ENCODE data around the gene FXYD7.
"Not testable (repeated sequence)": the region's sequence is repeated elsewhere in the genome, so short reads cannot be mapped to it uniquely, and the experiment has no call there.

Gene FXYD7

DNA sequence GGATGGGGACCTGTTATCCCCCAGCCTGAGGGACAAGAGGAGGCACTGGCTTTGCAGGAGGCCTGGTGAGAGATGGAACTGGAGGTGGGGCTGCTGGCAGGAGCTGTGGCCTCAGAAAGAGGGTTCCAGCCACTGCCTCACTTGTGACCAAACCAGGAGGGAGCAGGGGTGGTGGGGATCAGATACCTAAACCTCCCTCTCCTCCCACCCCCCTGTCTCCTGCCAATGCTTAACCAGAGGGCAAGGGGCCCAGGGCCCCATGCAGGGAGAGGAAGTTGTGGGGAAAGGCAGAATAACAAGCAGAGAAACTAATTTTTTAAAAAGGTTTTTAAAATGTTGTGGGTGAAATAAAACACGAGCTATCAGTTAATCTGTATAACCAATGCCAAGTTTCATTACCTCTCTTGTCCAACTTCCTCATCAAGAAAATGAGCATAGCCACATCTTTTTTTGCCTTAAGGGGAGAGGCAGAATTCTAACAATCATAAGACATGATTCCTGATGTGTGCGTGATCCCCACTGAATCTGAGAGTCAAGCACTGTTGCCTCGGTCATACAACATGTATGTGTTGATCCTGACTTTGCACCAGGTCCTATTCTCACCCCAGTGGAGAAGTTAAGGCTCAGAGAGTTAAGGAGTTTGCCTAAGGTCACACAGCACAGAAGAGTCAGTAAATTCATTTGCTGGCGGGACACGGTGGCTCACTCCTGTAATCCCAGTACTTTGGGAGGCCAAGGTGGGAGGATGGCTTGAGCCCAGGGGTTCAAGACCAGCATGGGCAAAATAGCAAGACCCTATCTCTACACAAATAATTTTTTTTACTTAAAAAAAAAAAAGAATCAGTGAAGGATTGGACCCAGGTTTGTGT is 24.4 kb downstream of the FXYD7 start:
- DNase-seq = no peak

DNA sequence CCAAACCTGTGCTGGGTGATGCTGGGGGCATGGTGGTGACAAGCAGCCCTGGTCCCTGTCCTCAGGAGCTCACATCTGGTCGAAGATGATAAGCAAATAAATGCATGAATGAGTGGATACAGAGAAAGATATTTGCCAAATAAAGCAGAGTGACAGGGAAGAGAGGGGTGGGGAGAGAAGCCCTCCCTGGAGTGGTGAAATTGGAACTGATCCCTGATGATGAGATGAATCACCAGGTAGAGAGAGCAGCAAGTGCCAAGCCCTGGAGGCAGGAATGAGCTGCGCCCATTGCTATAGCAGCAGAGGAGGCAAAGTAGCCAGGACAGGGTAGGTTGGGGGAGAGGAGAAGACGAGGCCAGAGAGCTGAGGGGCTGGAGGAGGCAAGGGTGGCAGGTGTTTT is 25.1 kb downstream of the FXYD7 start:
- no peak for DNase-seq

DNA sequence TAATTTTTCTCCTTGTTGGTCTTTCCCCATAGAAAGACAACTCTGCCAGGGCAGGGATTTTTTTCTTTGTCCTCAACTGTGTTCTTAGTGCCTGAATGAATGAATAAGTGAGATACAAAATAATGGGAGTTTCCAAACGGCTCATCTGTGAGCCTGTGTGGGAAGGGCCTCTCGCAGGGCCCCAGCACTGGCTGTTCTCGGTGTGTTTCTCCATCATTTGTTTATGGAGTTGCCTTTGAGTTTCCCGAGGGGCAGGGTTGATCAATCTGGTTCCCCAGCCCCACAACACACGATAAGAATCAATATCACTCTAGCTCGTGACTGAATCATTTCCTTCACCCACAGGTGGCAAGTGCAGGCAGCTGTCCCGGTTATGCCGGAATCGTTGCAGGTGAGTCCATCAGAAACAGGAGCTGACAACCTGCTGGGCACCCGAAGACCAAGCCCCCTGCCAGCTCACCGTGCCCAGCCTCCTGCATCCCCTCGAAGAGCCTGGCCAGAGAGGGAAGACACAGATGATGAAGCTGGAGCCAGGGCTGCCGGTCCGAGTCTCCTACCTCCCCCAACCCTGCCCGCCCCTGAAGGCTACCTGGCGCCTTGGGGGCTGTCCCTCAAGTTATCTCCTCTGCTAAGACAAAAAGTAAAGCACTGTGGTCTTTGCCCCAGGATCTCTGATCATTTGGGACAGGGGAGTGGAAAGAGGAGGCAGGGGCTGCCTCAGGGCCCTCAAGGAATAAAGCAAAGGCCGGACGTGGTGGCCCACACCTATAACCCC is 26.4 kb downstream of the FXYD7 start:
- DNase-seq = no peak

DNA sequence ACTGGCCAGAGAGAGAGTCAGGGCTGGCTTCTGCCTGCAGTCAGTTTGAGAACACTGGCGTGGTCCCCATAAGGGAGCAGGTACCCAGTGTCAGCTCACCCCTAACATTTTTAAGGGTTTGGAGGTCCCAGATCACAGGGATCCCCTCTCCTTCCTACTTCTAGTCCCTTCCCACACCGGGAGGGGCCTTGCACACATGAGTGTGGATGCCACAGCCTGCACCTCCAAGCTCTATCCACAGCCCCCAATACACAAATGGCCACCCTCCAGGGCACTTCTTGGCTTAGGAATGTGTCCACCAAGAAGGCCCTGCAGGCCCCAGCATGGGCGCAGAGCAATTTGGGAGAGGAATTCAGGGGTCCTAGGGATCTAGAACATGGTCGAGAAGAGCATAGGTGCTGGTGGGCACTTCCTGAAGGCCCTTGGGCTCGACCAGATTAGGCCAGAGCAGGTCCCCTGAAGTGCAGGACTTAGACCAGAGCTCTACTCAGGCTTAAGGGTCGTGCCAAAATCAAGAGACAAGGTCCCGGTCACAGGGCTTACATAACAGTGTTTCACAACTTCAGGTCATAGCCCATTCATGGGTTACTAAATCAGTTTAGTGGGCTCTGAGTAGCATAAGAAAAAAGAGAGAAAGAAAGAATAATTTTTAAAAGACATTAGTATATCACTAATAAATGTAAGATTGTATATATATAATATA is 27.5 kb downstream of the FXYD7 start:
- DNase-seq = no peak

DNA sequence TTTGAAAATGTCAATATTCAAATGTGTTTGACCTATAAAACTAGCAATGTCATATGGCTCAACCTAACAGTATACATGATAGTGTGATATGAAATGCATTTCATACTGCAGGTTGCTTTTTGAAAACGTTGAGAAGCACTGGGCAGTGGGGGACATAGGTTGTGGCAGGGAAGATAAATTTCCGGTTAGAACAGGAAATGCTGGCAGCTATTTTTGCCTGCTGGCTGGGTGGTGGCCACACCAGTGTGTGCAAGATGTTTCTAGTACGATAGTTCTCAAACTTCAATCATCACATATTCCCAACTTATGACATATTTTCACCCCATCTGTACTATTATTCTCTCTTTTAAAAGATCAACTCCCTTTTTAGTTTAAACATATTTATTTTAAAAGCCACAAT is 28.7 kb downstream of the FXYD7 start:
- no peak for DNase-seq

DNA sequence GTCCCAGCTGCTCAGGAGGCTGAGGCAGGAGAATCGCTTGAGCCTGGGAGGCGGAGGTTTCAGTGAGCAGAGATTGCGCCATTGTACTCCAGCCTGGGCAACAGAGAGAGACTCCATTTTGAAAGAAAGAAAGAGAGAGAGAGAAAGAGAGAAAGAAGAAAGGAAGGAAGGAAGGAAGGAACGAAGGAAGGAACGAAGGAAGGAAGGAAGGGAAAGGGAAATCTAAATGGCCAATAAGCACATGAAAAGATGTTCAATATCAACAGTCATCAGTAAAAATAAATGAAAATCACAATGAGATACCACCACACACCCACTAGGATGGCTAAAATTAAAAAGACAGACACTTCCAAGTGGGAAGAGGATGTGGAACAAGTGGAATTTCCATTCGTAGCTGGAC is 31.2 kb downstream of the FXYD7 start:
- no peak for DNase-seq

DNA sequence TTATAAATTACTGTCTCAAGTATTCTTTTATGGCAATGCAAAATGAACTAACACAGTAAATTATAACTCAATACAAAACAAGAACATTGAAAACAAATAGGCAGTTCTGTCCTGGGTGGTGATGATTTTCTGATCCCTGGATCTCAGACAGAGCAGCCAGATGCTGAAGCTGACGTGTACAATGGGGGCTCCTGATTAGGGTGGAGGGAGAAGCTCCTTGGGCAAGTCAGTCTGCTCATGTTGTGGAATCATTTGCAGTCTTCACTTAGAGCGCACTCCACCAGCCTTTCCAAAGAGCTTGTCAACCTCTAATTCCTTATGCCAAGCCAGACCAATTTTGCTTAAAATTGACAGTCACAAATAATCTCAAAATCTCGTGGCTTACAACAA is 33.1 kb downstream of the FXYD7 start:
- DNase-seq = no peak

DNA sequence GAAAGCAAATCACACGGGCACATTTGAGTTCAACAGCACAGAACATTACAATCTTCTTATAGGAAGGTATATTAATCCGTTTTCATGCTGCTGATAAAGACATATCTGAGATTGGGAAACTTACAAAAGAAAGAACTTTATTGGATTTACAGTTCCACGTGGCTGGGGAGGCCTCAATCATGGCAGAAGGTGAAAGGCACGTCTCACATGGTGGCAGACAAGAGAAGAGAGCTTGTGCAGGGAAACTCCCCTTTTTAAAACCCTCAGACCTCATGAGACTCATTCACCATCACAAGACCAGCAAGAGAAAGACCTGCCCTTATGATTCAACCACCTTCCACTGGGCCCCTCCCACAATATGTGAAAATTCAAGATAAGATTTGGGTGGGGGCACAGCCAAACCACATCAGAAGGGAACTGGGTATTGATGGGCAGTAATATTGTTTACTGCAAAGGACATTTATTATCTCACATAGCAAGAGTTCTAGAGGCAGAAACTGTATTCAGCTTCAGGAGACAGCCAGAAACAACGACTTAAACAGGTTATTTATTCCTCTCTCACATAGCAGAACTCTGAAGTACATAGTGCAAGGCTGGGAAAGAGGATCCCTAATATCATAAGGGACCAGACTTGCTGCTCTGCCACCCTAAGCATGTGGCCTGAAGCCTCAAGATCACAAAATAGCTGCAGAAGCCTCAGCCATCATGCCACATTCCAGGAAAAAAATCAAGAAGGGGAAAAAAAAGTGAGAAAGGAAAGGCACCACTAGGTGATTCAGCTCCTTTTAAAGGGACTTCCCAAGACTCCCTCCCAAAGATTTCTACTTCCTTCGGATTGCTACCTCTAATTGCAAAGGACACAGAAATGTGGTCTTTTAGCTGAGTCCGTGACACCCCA is 34.6 kb downstream of the FXYD7 start:
- DNase-seq = no peak

DNA sequence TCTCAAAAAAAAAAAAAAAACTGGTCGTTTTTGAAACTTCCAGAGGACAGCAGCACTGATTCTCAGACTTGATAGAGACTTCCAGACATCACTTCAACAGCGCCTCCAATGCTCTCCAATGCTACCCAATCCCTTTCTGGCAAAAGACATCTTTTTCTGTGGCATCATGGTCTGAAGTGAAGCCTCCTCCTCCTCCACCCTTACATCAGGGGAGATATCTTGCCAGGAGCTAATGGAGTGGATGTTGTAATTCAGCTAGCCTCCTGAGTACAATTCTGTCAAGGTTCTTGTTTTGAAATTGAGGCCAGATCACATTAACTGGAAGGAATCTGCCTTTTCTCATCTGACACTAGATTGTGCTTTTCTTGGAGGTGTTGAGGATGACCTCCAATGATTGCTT is 35.6 kb downstream of the FXYD7 start:
- DNase-seq = no peak

DNA sequence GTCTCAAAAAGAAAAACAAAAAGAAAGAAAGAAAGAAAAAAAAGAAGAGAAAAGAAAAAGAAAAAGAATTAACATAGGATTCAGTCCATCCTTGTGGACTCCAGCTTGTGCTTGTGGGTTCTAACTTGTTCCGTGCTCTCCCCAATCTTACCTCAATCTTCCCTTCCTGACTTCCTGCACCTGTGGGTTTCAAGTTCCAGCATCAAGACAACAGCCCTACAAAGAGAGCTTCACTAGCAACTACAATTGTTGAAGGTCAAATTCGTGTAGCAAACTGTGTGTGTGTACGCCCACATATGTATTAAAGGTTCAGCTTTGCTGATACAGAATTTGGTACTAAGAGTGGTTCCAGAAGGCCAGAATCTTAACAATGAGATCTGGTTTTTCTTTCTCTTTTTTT is 36.8 kb downstream of the FXYD7 start:
- DNase-seq = no peak

DNA sequence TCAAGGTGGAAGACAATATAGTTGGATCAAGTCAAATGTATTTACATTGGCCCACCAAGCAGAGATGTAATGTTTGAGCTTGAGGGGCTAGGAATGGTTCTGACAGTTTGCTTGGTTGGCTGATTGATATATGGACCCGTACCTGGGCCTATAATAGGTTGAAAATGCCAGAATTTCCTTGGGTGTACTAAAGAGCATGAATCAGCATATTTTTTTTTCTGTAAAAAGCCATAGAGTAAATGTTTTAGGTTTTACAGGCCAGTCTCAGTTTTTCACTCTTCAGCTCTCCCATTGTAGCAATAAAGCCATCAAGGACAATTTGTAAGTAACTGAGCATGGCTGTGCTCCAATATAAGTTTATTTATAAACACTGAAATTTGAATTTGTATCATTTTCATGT is 38.3 kb downstream of the FXYD7 start:
- no peak for DNase-seq

DNA sequence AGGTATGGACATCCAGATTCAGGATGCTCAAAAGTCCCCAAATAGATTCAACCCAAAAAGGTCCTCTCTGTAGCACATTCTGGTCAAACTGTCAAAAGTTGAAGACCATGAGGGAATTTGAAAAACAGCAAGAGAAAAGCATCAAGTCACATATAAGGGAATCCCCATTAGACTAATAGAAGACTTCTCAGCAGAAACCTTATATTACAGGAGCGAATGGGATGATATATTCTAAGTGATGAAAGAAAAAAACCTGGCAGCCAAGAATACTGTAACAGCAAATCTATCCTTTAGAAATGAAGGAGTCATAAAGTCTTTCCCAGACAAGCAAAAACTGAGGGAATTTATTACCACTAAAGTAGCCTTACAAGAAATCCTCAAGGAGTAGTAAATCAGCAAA is 41.2 kb downstream of the FXYD7 start:
- DNase-seq = no peak

DNA sequence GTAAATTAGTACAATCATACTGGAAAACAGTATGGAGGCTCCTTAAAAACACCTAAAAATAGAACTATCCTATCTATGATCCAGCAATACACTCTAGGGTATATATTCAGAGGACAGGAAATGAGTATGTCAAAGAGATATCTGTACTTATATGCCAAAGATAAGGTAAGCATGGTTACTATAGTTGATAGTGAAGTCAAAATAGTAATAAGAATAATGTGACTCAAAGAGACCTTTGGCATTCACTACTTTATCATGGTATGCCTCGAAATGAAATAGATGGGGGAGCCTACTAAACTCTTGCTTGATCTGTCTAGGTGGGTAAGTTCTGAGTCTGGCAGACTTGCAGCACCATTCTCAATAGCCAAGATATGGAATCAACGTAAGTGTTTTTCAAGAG is 41.8 kb downstream of the FXYD7 start:
- no peak for DNase-seq

DNA sequence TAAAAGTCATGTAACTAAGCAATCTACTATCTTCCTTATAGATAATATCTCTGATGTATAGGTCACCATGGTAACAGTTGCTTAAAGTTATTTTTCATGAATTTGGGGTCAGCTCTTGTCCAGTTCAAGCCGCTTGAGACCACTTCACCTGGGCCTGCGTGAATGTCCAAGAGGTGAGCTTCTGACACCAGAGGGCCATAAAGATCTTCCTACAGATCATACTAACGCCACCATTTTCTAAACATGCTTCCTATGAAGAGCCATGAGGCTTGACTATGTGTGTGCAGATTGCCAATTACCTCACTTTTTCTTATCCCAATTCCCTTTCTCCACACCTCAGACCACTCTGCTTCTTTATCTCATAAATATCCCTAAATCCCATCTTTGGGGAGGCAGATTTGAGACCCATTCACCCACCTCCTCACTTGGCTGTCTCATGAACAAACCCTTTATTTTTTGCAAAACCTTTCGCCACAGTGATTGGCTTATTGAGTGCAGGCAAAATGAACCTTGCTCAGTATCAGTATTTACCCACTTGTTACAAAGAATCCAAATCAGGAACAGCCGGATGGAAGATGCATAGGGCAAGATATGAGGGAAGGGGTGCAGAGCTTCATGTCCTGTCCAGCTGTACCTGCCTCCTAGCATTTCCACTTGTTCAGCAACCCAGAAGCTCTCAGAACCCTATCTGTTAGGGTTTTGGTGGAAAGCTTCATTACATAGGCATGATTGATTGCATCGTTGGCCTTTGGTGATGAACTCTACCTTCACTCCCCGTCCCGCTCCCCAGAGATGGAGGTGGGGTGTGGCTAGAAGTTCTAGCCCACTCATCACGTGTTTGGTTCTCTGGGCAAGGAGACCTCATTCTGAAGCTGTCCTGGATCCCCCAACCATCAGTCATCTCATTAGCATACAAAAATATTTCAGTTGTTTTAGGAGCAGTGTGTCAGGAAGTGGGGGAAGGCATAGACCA is 51.2 kb downstream of the FXYD7 start:
- DNase-seq = no peak

DNA sequence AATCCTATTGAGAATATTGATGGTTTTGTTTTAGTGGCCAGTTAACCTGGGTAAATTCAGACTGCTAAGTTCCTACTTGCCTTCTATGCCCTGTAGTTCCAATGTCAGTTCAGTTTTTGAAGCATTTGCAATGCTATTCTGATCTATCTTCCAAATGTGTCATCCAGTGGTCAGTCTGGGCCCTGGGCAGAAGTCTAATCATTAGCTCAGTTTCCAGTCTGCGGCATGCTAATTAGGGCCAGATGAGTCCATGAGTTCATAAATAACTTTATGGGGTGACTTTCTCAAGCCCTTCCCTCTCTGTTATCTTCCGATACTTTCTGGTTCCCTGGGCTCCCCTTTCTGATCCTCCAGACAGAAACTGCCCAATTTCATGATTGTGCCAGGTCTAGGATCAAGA is 52.8 kb downstream of the FXYD7 start:
- no peak for DNase-seq

DNA sequence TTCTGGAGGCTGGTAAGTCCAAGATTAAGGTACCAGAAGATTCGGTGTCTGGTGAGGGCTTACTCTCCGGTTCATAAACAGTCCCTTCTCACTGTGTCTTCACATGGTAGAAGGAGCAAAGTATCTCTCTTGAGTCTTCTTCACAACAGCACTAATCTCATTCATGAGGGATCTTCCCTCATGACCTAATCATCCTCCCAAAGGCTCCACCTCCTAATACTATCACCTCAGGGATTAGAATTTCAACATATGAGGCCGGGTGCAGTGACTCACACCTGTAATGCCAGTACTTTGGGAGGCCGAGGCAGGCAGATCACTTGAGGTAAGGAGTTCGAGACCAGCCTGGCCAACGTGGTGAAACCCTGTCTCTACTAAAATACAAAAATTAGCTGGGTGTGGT is 53.8 kb downstream of the FXYD7 start:
- DNase-seq = not testable (repeated sequence)

DNA sequence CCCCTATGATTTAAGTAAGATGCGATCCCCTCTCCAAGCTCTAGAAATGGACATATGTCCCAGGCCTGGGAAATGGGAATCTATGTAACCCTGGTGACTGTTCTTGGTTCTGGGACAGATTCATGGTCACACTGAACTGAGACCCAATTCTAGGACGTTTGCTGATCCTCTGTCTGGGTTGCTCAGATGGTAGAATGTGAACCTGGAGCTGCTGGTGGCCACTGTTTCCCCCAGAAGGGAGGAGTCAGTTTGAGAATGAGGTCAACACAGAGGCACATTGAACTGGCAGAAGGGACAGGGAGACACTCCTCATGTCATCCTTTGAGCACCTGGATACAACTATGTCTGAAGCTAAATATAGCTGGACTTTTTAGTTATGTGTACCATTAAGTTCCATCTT is 56.4 kb downstream of the FXYD7 start:
- no peak for DNase-seq

DNA sequence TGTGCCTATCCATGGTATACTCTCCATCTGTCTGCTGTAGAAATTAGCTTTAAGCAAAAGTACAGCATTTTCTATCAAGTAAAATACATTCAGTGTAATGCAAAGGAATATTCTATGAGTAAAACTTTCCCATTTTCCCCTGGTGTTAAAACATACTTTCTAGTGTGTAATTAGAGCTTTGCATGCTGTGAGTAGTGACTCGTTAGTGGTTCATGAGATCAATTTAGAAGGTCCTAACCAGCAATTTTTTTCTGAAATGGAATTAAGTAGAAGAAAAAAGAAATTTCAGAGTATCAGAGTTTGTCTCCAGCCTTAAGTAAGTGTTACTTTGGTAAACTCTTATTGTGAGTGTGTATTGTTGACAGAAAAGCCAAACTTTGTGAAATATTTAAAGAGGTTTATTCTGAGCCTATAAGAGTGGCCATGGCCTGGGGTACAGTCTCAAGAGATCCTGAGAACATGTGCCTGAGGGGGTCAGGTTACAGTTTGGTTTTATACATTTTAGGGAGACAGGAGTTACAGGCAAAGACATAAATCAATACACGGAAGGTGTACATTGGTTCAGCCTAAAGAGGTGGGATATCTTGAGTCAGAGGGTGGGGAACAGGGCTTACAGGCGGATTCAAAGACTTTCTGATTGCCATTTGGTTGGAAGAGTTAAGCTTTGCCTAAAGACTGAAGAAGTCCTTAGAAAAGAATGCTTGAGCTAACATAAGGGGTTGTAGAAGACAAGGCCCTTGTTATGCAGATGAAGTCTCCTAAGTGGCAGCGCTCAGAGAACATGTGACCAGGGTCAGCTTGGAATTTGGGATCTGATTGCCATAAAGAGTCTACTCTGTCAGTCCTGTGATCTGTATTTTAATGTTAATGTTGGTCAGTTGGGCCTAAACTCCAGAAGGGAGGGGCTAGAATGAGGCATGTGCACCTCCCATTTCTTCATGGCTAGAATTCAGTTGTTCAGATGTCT is 60.0 kb downstream of the FXYD7 start:
- DNase-seq = no peak

All from effector CD8-positive, alpha-beta T cell (primary cell).